GM18861 (cell line): Measurements from ENCODE around the gene EPAS1.

Experiments used
- ATAC-seq: cut with Tn5 transposase; IDR thresholded peaks from one replicate; pipeline ENCODE4 v1.9.1; 2021; ENCODE audit not compliant: unreplicated experiment

Gene EPAS1

GRCh38 chr2:46296840-46297545, at the start of gene EPAS1:
TSS of gene EPAS1 (plus strand) at chr2:46297407. CDS start at chr2:46297912, 505 bp downstream.
- peak; percentile 61 for ATAC-seq

DNA sequence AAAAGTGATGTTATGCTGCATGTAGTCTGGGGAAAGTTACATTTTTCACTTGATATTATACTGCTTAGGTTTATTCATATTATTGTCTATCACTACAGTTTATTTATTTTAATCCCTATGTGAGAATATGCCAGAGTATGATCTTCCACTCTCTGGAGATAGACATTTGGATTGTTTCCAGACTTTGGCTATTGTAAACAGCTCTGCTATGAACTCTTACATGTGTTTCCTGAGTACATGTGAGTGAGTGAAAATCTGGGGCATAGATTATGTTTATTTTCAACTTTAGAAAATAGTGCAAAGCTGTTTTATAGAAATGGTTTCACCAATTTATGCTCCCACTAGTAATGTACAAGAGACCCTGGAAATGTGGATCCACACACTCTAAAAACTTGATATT, 49.0 kb upstream of the EPAS1 start:
- no peak for ATAC-seq

DNA sequence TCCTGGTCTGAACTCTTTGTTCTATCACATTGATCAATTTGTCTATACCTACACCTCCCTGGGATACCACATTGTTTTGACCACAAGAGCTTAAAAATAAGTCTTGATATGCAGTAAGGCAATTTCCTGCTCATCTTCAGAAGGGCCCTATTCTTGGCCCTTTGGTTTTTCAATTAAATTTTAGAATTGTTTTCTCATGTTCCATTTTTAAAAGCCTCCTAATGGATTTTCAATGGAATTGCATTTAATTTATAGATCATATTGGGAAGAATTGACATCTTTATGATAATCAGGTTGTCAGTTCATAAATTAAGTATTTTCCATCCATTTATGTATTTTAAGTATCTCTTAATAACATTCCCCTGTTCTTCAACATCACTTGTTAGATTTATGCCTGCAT, 47.6 kb upstream of the EPAS1 start:
- ATAC-seq: no peak

DNA sequence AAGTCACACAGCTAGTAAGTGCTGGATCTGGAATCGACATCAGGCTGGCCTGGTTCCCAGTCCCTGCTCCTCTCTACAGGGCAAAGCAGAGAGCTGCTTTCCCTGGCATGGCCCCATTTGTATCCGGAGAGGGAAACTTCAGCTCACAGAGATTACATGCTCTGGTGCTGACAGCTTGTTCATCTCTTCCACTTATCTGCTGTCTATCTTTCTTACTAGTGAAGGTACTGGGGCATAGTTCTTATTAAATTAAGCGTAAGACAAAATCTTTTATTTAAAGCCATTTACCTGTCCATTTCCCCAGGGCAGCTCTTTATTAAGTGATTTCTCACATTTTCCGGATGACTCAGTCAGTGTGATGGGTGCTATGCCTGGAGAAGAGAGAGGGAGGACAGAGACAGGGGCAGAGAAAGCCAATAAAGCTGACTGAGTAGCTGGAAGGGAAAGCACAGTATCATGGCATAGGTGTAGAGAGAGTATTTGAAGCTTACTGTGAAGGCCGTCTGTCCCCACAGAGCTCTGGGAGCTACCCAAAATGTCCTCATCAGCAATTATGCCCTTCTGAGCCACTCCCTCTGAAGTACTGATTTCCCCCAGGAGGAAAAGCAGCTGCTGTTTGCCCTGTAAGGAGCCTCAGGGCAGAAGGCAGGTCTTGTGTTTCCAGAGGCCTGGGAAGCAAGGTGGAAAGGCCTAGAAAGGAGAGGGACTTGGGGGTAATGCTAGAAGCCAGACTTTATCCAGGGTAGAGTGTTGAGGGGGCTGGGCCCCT, 44.1 kb upstream of the EPAS1 start:
- ATAC-seq: no peak

DNA sequence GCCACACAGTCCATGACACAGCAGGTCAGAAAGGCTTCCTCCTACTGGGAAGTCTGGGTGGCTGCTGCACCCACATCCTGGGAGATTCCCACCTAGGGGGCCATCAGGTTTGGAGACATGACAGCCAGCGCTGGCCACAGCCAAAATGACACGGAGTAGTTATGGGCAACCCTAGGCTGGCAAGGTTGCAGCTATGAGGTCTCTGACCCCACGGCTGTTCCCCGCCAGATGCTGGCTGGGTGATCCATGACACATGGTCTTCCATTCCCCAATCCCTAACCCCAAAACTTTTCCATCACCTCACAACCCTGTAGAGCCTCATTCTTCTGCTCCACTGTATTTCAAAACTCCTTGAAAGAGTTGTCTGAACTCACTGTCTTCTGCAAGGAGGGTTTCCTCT, 42.7 kb upstream of the EPAS1 start:
- ATAC-seq: no peak

DNA sequence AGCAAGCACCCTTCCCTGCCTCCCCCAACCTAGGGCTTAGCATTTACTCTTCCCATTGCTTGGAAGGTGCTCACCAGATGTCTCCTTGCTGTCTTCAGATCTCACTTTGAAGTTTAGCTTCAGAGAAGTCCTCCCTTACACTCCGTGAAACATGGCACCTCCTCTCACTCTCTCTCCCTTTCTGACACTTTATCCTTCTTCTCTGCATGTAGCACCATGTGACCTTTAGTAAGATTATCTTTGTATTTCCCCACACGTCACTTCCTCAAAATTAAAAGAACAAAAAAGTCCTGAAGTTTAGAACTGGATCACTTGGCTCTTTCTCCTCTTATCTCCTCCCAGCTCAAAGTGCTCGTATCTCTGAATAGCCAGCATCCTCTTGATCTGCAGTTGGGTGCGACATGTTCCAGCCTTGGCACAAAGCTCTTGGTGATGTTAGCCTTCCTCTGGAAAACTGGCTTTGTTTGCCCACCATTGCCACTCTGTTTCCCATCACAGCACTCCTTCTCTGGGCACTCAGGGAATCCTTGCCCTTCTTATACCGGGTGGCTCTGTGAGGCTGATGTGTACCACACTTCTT, 40.6 kb upstream of the EPAS1 start:
- no peak for ATAC-seq

- ATAC-seq: no peak
Observed at GRCh38 chr2:46257476-46257875, 39.7 kb upstream of the EPAS1 start.

GRCh38 chr2:46257980-46258379, 39.2 kb upstream of the EPAS1 start:
- ATAC-seq: no peak

DNA sequence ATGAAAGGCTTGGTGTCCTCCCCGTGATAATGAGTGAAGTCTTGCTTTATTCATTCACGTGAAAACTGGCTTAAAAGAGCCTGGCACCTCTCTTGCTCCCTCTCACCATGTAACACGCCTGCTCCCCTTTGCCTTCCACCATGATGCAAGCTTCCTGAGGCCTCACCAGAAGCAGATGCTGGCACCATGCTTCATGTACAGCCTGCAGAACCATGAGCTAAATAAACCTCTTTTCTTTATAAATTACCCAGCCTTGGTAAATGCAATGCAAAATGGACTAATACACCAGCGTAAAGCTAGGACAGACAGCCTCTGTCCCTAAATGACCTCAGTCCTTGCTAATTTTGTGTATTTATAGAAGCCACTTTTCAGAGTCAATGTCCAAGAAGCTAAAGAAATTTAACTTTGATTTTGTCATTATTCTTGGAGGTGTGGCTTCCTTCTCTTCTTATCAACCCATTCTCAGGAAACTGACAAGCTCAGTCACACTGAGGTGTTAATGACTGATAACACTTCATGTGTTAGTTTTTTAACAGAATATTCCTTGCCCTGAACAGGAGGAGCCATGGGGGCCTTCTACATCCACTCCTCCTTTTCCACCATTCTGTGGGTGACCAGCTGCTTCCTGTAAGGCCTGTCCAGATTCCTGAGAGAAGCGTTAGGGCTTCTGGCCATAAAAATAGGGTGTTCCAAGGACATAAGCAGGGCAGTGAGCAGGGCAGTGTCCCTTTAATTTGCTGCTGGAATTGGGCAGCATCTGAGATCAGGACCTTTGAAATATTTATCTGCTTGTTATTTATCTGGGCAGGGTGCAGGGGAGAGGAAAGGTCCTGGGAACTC, 38.0 kb upstream of the EPAS1 start:
- ATAC-seq: no peak

GRCh38 chr2:46259777-46260168, 37.4 kb upstream of the EPAS1 start:
- no peak for ATAC-seq

GRCh38 chr2:46260305-46260704, 36.9 kb upstream of the EPAS1 start:
- no peak for ATAC-seq

GRCh38 chr2:46262248-46262938, 34.8 kb upstream of the EPAS1 start:
- no peak for ATAC-seq

- no peak for ATAC-seq
Observed at GRCh38 chr2:46263347-46263746, 33.9 kb upstream of the EPAS1 start.

DNA sequence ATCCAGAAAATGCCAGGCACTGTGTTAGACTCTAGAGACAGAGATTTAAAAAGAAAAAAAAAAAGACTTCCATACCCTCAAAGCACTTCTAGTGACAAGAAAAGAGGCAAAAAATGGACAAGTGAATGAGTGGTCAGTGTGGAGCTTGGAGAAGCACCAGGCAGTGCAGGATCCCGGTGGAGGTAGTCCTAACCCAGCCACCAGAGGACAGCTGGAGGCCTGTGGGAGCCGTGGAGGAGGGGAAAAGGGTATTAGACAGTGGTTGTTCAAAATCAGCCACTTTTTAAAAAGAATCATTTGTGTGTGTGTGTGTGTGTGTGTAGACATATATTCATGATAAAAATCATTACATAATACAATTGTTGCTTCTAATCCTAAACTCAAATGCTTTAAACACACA, 32.8 kb upstream of the EPAS1 start:
- no peak for ATAC-seq

DNA sequence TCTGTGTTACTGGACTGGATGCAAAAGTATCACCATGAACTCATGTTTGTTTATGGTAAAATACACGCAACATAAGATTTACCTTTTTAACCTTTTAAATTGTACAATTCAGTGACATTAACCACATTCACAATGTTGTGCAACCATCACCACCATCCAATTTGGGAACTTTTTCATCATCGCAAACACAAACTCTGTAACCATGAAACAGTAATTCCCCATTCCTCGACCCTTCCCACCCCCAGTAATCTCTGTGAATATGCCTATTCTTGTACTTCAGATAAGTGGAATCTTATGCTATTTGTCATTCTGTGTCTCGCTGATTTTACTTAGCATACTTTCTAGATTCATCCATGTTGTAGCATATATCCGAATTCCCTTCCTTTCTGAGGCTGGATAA, 31.1 kb upstream of the EPAS1 start:
- no peak for ATAC-seq

DNA sequence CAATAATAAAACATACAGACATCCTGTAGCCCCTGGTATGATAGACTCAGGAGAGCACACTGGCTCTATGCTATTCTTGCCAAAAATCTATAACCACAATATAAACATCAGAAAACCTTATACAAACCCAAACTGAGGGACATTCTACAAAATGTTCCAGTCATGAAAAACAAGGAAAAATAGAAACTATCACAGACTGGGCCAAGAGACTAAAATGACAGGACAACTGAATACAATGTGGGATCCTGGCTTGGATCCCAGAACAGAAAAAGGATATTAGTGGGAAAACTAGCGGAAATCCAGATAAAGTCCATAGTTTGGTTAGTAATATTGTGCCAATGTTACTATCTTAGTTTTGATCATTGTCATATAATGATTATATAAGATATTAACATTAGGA, 29.6 kb upstream of the EPAS1 start:
- no peak for ATAC-seq

DNA sequence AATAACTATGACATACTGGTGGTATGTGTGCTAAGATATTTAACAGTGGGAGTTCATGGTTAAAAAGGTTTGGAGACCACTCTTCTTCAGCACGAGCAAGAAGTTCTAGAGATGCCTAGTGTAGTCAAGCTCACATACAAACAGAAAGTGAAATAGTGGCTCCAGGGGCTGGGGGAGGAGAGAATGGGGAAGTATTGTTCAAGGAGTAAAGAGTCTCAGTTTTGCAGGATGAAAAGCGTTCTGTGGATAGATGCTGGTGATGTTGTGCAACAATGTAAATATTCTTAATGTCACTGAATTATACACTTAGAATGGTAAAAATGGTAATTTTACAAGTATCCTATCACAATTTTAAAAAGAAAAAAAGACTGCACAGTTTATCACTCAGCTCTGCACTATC, 29.0 kb upstream of the EPAS1 start:
- ATAC-seq: no peak

DNA sequence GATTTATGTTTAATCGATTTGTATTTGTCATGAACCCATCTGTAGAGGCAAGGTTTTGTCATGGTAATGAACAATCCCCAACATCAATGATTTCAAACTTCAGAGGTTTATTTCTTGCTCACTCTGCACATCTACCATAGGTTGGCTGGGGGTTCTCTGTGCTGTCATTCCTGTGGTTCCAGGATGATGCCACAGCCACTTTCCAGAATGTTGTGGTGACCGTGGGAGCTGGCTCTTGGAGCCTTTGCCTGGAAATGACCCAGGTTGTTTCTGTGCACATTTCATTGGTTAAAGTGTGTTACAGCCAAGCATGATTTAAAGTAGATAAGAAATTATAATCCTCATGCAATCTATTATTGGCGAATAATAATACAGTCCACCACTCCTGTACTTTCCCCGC, 28.2 kb upstream of the EPAS1 start:
- no peak for ATAC-seq

- ATAC-seq: no peak
Observed at GRCh38 chr2:46269544-46270273, 27.5 kb upstream of the EPAS1 start.

- ATAC-seq: no peak
Observed at GRCh38 chr2:46270384-46270783, 26.8 kb upstream of the EPAS1 start.
